ENCODE data around the gene CPXM2. TPM values are rescaled to one million over a fixed set of nuclear protein-coding genes. Genes with fewer than 3 reads are reported as not detected.

The CPXM2 gene
- total and polyA plus RNA-seq, 2 donors (not counting 1 experiment from before 2014, with no cell fraction given) = not detected

- no CpG with 5 or more reads among the region's 5 CpGs for WGBS (ENCODE audit: insufficient coverage)
- H3K79me2 ChIP-seq (ENCODE audit: control insufficient read depth, insufficient read depth, low read length) = no peaks in the 10 kb centered on the region
- H3K27me3 ChIP-seq (replicated peaks in 1 of 4; ENCODE audit: control extremely low read depth in 1 of 4, control insufficient read depth in 3 of 4, insufficient read depth in 4 of 4, low read length in 3 of 4) = no peaks in the 10 kb centered on the region
- Mint-ChIP-seq H3K9me3 (ENCODE audit: insufficient read depth) (no peaks in the 10 kb centered on the region), H3K27me3 (peaks cover 11% of the 10 kb centered on the region), H3K4me3 (no peak overlapping the region), H3K4me1 (no peaks in the 10 kb centered on the region), H3K27ac (no peak overlapping the region)
- H3K9me3 ChIP-seq (ENCODE audit: control extremely low read depth in 1 of 3, control insufficient read depth in 2 of 3, insufficient read depth in 1 of 3, low read length in 2 of 3) = no peaks in the 10 kb centered on the region
- DNase-seq (no peak), ATAC-seq (ENCODE audit: low read depth) (no peak)
- H2AFZ ChIP-seq (ENCODE audit: insufficient read depth, low read depth, low read length, poor library complexity, severe bottlenecking) = no peak overlapping the region
- H3K27ac ChIP-seq (ENCODE audit: low read length in 2 of 2) = no peak overlapping the region
- H3K4me2 ChIP-seq (replicated peaks; ENCODE audit: low read depth, low read length, poor library complexity, severe bottlenecking) = no peak overlapping the region
- TF ChIP-seq EZH2 (IDR thresholded peaks at IDR 0.05; ENCODE audit: borderline replicate concordance, insufficient read depth, low read depth, low read length, poor library complexity, severe bottlenecking) = no peak
- H3K4me1 ChIP-seq (ENCODE audit: control insufficient read depth in 2 of 2, insufficient read depth in 2 of 2, low read length in 2 of 2) = no peaks in the 10 kb centered on the region
- H3K9ac ChIP-seq (ENCODE audit: low read length) = no peak overlapping the region
- ChIA-PET CTCF (no interaction called here), POLR2A (no interaction called here)
- no peaks in the 10 kb centered on the region for H4K20me1 ChIP-seq (ENCODE audit: control insufficient read depth, insufficient read depth, low read length, poor library complexity, severe bottlenecking)
- H3K36me3 ChIP-seq (replicated peaks in 1 of 2; ENCODE audit: control extremely low read depth in 1 of 2, control insufficient read depth in 1 of 2, extremely low read depth in 1 of 2, insufficient read depth in 2 of 2, low read length in 1 of 2) = no peaks in the 10 kb centered on the region
- H3K4me3 ChIP-seq (ENCODE audit: control extremely low read depth in 1 of 5, extremely low read depth in 1 of 5, insufficient read depth in 1 of 5, low read depth in 2 of 5, low read length in 4 of 5) = no peak overlapping the region
- intact Hi-C loops (cut with micrococcal nuclease) = no loop called here
Observed at GRCh38 chr10:123883673-123884320, 7.8 kb downstream of the CPXM2 start.

GRCh38 chr10:123882681-123883445 is 8.7 kb downstream of the CPXM2 start:
- Mint-ChIP-seq H3K27me3 (peaks cover 4% of the 10 kb centered on the region), H3K4me1 (no peaks in the 10 kb centered on the region), H3K27ac (no peak overlapping the region), H3K9me3 (ENCODE audit: insufficient read depth) (no peaks in the 10 kb centered on the region), H3K4me3 (no peak overlapping the region)
- DNase-seq (no peak), ATAC-seq (ENCODE audit: low read depth) (no peak)
- Histone ChIP-seq H3K4me1 (ENCODE audit: control insufficient read depth in 2 of 2, insufficient read depth in 2 of 2, low read length in 2 of 2) (no peaks in the 10 kb centered on the region), H3K4me2 (replicated peaks; ENCODE audit: low read depth, low read length, poor library complexity, severe bottlenecking) (no peak overlapping the region), H3K9me3 (ENCODE audit: control extremely low read depth in 1 of 3, control insufficient read depth in 2 of 3, insufficient read depth in 1 of 3, low read length in 2 of 3) (no peaks in the 10 kb centered on the region), H3K36me3 (replicated peaks in 1 of 2; ENCODE audit: control extremely low read depth in 1 of 2, control insufficient read depth in 1 of 2, extremely low read depth in 1 of 2, insufficient read depth in 2 of 2, low read length in 1 of 2) (no peaks in the 10 kb centered on the region), H3K79me2 (ENCODE audit: control insufficient read depth, insufficient read depth, low read length) (no peaks in the 10 kb centered on the region), H2AFZ (ENCODE audit: insufficient read depth, low read depth, low read length, poor library complexity, severe bottlenecking) (no peak overlapping the region), H3K27me3 (replicated peaks in 1 of 4; ENCODE audit: control extremely low read depth in 1 of 4, control insufficient read depth in 3 of 4, insufficient read depth in 4 of 4, low read length in 3 of 4) (no peaks in the 10 kb centered on the region), H3K4me3 (ENCODE audit: control extremely low read depth in 1 of 5, extremely low read depth in 1 of 5, insufficient read depth in 1 of 5, low read depth in 2 of 5, low read length in 4 of 5) (no peak overlapping the region), H4K20me1 (ENCODE audit: control insufficient read depth, insufficient read depth, low read length, poor library complexity, severe bottlenecking) (no peaks in the 10 kb centered on the region), H3K27ac (ENCODE audit: low read length in 2 of 2) (no peak overlapping the region), H3K9ac (ENCODE audit: low read length) (no peak overlapping the region)
- TF ChIP-seq EZH2 (IDR thresholded peaks at IDR 0.05; ENCODE audit: borderline replicate concordance, insufficient read depth, low read depth, low read length, poor library complexity, severe bottlenecking) = no peak
- no peak for TF ChIP-seq CTCF (IDR thresholded peaks at IDR 0.05)
- 84% methylated on average over 9 of the region's 10 CpGs for WGBS (ENCODE audit: insufficient coverage)
- CTCF ChIA-PET = no interaction called here
- intact Hi-C loops (cut with micrococcal nuclease) = no loop called here
- POLR2A ChIA-PET = no interaction called here
